ENCODE data around the gene PCDHA9. TPM values are rescaled to one million over a fixed set of nuclear protein-coding genes. Genes with fewer than 3 reads are reported as not detected.

The PCDHA9 gene
- total RNA-seq, 4 donors from 2014 or later: 0.37 to 1.00 (median 0.58) TPM

GRCh38 chr5:140881889-140882590 is 33.9 kb downstream of the PCDHA9 start, which contains the start of gene PCDHA13:
PCDHA13 (plus strand) TSS chr5:140882124; CDS start chr5:140882269, 145 bp downstream.
- WGBS, 2 donors (ENCODE audit: low coverage in 1 of 2): 40 to 52% methylated on average over 1 to 32 of the region's 35 CpGs
- DNase-seq: no peak
- Histone ChIP-seq H3K4me1 (no peaks in the 10 kb centered on the region), H3K27ac (no peak within 1 kb of the TSS), H3K4me3 (no peak within 1 kb of the TSS), H3K27me3 (peaks cover 7% of the 10 kb centered on the region), H3K9me3 (peaks cover 4 to 24% of the 10 kb centered on the region in 2 donors), H3K36me3 (no peaks in the 10 kb centered on the region)
- TF ChIP-seq EP300 (IDR thresholded peaks at IDR 0.05; ENCODE audit: low read depth) (no peak), POLR2AphosphoS5 (IDR thresholded peaks at IDR 0.05) (no peak), POLR2A (IDR thresholded peaks at IDR 0.05) (no peak), CTCF (IDR thresholded peaks at IDR 0.05) (no peak)
- in situ Hi-C loops (cut with MboI; ENCODE audit: low pct_ligation_motif_present in 1 of 4, low pct_unique_long_range_greater_than_20kb in 1 of 4, low sequenced_read_pairs in 3 of 4) (no loop called here), intact Hi-C loops (cut with DNase I; ENCODE audit: low total_unique reads) (no loop called here)

GRCh38 chr5:140882591-140882899 is 34.4 kb downstream of the PCDHA9 start:
- H3K27me3 ChIP-seq: peaks cover 4% of the 10 kb centered on the region
- H3K36me3 ChIP-seq: no peaks in the 10 kb centered on the region
- H3K4me3 ChIP-seq: no peak overlapping the region
- H3K9me3 ChIP-seq: peaks cover 4 to 19% of the 10 kb centered on the region in 2 donors
- no peaks in the 10 kb centered on the region for H3K4me1 ChIP-seq
- DNase-seq: no peak
- TF ChIP-seq EP300 (IDR thresholded peaks at IDR 0.05; ENCODE audit: low read depth) (no peak), CTCF (IDR thresholded peaks at IDR 0.05) (no peak), POLR2AphosphoS5 (IDR thresholded peaks at IDR 0.05) (no peak), POLR2A (IDR thresholded peaks at IDR 0.05) (no peak)
- WGBS, 2 donors (ENCODE audit: low coverage in 1 of 2): 53 to 64% methylated on average over 4 to 12 of the region's 12 CpGs
- in situ Hi-C loops (cut with MboI; ENCODE audit: low pct_ligation_motif_present in 1 of 4, low pct_unique_long_range_greater_than_20kb in 1 of 4, low sequenced_read_pairs in 3 of 4) (no loop called here), intact Hi-C loops (cut with DNase I; ENCODE audit: low total_unique reads) (no loop called here)
- H3K27ac ChIP-seq: no peak overlapping the region

GRCh38 chr5:140883373-140883772 is 35.2 kb downstream of the PCDHA9 start:
- Histone ChIP-seq H3K27ac (no peak overlapping the region), H3K4me1 (no peaks in the 10 kb centered on the region), H3K4me3 (no peak overlapping the region), H3K27me3 (peaks cover 3% of the 10 kb centered on the region), H3K9me3 (peaks cover 4 to 18% of the 10 kb centered on the region in 2 donors), H3K36me3 (no peaks in the 10 kb centered on the region)
- intact Hi-C loops (cut with DNase I; ENCODE audit: low total_unique reads) (no loop called here), in situ Hi-C loops (cut with MboI; ENCODE audit: low pct_ligation_motif_present in 1 of 4, low pct_unique_long_range_greater_than_20kb in 1 of 4, low sequenced_read_pairs in 3 of 4) (no loop called here)
- WGBS, 2 donors (ENCODE audit: low coverage in 1 of 2): 83% methylated on average over 4 to 41 of the region's 41 CpGs
- no peak for DNase-seq
- no peak for TF ChIP-seq POLR2A (IDR thresholded peaks at IDR 0.05)
- TF ChIP-seq POLR2AphosphoS5 (IDR thresholded peaks at IDR 0.05): no peak
- no peak for TF ChIP-seq CTCF (IDR thresholded peaks at IDR 0.05)
- TF ChIP-seq EP300 (IDR thresholded peaks at IDR 0.05; ENCODE audit: low read depth): no peak

GRCh38 chr5:140883927-140884697 is 35.9 kb downstream of the PCDHA9 start:
- no peaks in the 10 kb centered on the region for H3K36me3 ChIP-seq
- H3K27me3 ChIP-seq: no peaks in the 10 kb centered on the region
- intact Hi-C loops (cut with DNase I; ENCODE audit: low total_unique reads): no loop called here
- H3K9me3 ChIP-seq: peaks cover 4 to 14% of the 10 kb centered on the region in 2 donors
- in situ Hi-C loops (cut with MboI; ENCODE audit: low pct_ligation_motif_present in 1 of 4, low pct_unique_long_range_greater_than_20kb in 1 of 4, low sequenced_read_pairs in 3 of 4): no loop called here
- WGBS, 2 donors (ENCODE audit: low coverage in 1 of 2): 85% methylated on average over 79 of the region's 79 CpGs; no CpG with 5 or more reads in 1 of the 2 donors
- H3K4me3 ChIP-seq: no peak overlapping the region
- no peak for DNase-seq
- no peak overlapping the region for H3K27ac ChIP-seq
- no peaks in the 10 kb centered on the region for H3K4me1 ChIP-seq
- TF ChIP-seq POLR2A (IDR thresholded peaks at IDR 0.05) (no peak), POLR2AphosphoS5 (IDR thresholded peaks at IDR 0.05) (no peak), EP300 (IDR thresholded peaks at IDR 0.05; ENCODE audit: low read depth) (no peak), CTCF (IDR thresholded peaks at IDR 0.05) (no peak)

Data from transverse colon (tissue), 4 donors.